Medulla oblongata (tissue), 1 donor: ENCODE data around the gene ZDHHC1.
"Not testable (repeated sequence)": the region's sequence is repeated elsewhere in the genome, so short reads cannot be mapped to it uniquely, and the experiment has no call there.

Experiments used
- DNase-seq: peaks from one replicate; pipeline ENCODE4 v3.0.0-alpha.2; 2015; ENCODE audit errors: extremely low spot score

ZDHHC1 gene

GRCh38 chr16:67361038-67361437 lies 55.2 kb downstream of the ZDHHC1 start:
- no peak for DNase-seq

GRCh38 chr16:67359540-67360269 lies 56.6 kb downstream of the ZDHHC1 start:
- not testable (repeated sequence) for DNase-seq

GRCh38 chr16:67357561-67357960 lies 58.7 kb downstream of the ZDHHC1 start:
- no peak for DNase-seq

- peak; percentile 25 for DNase-seq
Observed at GRCh38 chr16:67356396-67356795, 59.9 kb downstream of the ZDHHC1 start.

GRCh38 chr16:67352463-67352862 lies 63.8 kb downstream of the ZDHHC1 start:
- not testable (repeated sequence) for DNase-seq

GRCh38 chr16:67350324-67350723 lies 66.0 kb downstream of the ZDHHC1 start:
- no peak for DNase-seq

GRCh38 chr16:67349172-67349571 lies 67.1 kb downstream of the ZDHHC1 start:
- DNase-seq: peak; percentile 32

GRCh38 chr16:67346341-67346740 lies 69.9 kb downstream of the ZDHHC1 start:
- DNase-seq: no peak

GRCh38 chr16:67345401-67345800 lies 70.9 kb downstream of the ZDHHC1 start:
- no peak for DNase-seq
